NCI-H1694 (cell line): Measurements from ENCODE around the gene SNRNP70.
"Not testable (repeated sequence)": the region's sequence is repeated elsewhere in the genome, so short reads cannot be mapped to it uniquely, and the experiment has no call there.

Source experiments
- DNase-seq: peaks from one replicate; lab custom pipeline; 2025; lab: John Stamatoyannopoulos, UW

SNRNP70 gene

GRCh38 chr19:49085020-49085867 is at the start of gene SNRNP70:
SNRNP70 (plus strand) TSS chr19:49085451; CDS start chr19:49086415, 964 bp downstream.
- DNase-seq = peak; percentile 99

- peak; percentile 96 for DNase-seq
These were observed 48.4 kb upstream of the SNRNP70 start, which contains the start of gene CGB1 for GRCh38 chr19:49036815-49037214. CGB1 (minus strand) TSS chr19:49036895; CDS start chr19:49036711, 184 bp downstream.

- DNase-seq = not testable (repeated sequence)
These were observed 47.1 kb upstream of the SNRNP70 start for GRCh38 chr19:49038111-49038510.

GRCh38 chr19:49038557-49039276 is 46.5 kb upstream of the SNRNP70 start:
- not testable (repeated sequence) for DNase-seq

GRCh38 chr19:49039736-49040135 is 45.5 kb upstream of the SNRNP70 start:
- not testable (repeated sequence) for DNase-seq

GRCh38 chr19:49042177-49042576 is 43.1 kb upstream of the SNRNP70 start:
- no peak for DNase-seq

- not testable (repeated sequence) for DNase-seq
These were observed 42.6 kb upstream of the SNRNP70 start for GRCh38 chr19:49042666-49043065.

- not testable (repeated sequence) for DNase-seq
These were observed 41.7 kb upstream of the SNRNP70 start, which contains the start of gene CGB5 for GRCh38 chr19:49043548-49043947. CGB5 (plus strand) TSS chr19:49043848; CDS start chr19:49044210, 362 bp downstream.

GRCh38 chr19:49049011-49049410 is 36.2 kb upstream of the SNRNP70 start, which contains the start of gene CGB8:
CGB8 (minus strand) TSS chr19:49049111; CDS start chr19:49048739, 372 bp downstream.
- DNase-seq = not testable (repeated sequence)

- not testable (repeated sequence) for DNase-seq
These were observed 35.4 kb upstream of the SNRNP70 start for GRCh38 chr19:49049834-49050233.

- not testable (repeated sequence) for DNase-seq
These were observed 34.7 kb upstream of the SNRNP70 start for GRCh38 chr19:49050376-49051033.

GRCh38 chr19:49056101-49056901 is 28.9 kb upstream of the SNRNP70 start:
- DNase-seq = no peak

- DNase-seq = not testable (repeated sequence)
These were observed 28.2 kb upstream of the SNRNP70 start for GRCh38 chr19:49056902-49057596.

- DNase-seq = no peak
These were observed 27.5 kb upstream of the SNRNP70 start, which contains the start of gene CGB7 for GRCh38 chr19:49057636-49058234. CGB7 (minus strand) TSS chr19:49057749; CDS start chr19:49055375, 2,374 bp downstream.

- no peak for DNase-seq
These were observed 26.7 kb upstream of the SNRNP70 start for GRCh38 chr19:49058562-49058961.

GRCh38 chr19:49059053-49059452 is 26.2 kb upstream of the SNRNP70 start:
- DNase-seq = no peak

GRCh38 chr19:49061000-49061399 is 24.3 kb upstream of the SNRNP70 start:
- DNase-seq = no peak

GRCh38 chr19:49061445-49061844 is 23.8 kb upstream of the SNRNP70 start:
- no peak for DNase-seq

- DNase-seq = no peak
These were observed 21.1 kb upstream of the SNRNP70 start for GRCh38 chr19:49064029-49064629.
